PC-9 (cell line): ENCODE data around the gene BLOC1S4. TPM values are rescaled to one million over a fixed set of nuclear protein-coding genes. Genes with fewer than 3 reads are reported as not detected.
A peak's percentile ranks its signal among the peaks of the same experiment; 100 is the strongest.

Experiments used
- BruUV-seq: library from RNA; stranded (reverse); fragments of 400-500 nt; replicated peaks from 2 replicates; lab custom pipeline; 2021; lab: Mats Ljungman, UMichigan
- CTCF ChIA-PET: fragments of 300-600 bp; sonication (Branson Sonifier 250); formaldehyde crosslinking; loops from one replicate; lab custom pipeline; 2022; ENCODE audit warnings: antibody characterized with exemption; lab: Charles Lee
- POLR2A ChIA-PET: fragments of 300-600 bp; sonication (Branson Sonifier 250); formaldehyde crosslinking; loops from one replicate; lab custom pipeline; 2022; ENCODE audit warnings: antibody characterized with exemption; ENCODE audit not compliant: unreplicated experiment; lab: Charles Lee
- DNase-seq, 2 experiments: peaks; one replicate each; pipeline versions ENCODE4 v3.0.0 to v3.0.0-alpha.2; 2015 to 2022; ENCODE audit warnings: mixed read lengths in 1 of 2
- H2AFZ ChIP-seq: fragments of 200-600 bp; sonication (generic); 2 replicates; pipeline ENCODE4 v1.8.1; 2017; ENCODE audit warnings: antibody characterized with exemption
- H3F3A ChIP-seq: fragments of 200-600 bp; sonication (generic); 2 replicates; pipeline ENCODE4 v1.8.1; 2017; ENCODE audit warnings: antibody characterized with exemption, mild to moderate bottlenecking, low read depth; ENCODE audit not compliant: insufficient read depth
- H3K27ac ChIP-seq: fragments of 200-600 bp; sonication (generic); 2 replicates; pipeline ENCODE4 v1.6.1; 2016; ENCODE audit warnings: mixed run types
- H3K27me3 ChIP-seq: fragments of 200-600 bp; sonication (generic); 2 replicates; pipeline ENCODE4 v1.6.1; 2016; ENCODE audit warnings: low read depth, mixed run types; ENCODE audit not compliant: insufficient read depth
- H3K36me3 ChIP-seq: fragments of 200-600 bp; sonication (generic); 2 replicates; pipeline ENCODE4 v1.6.1; 2016; ENCODE audit warnings: low read depth, mixed run types
- H3K4me1 ChIP-seq: fragments of 200-600 bp; sonication (generic); replicated peaks from 2 replicates; pipeline ENCODE4 v1.6.1; 2016; ENCODE audit warnings: mixed run types; ENCODE audit not compliant: insufficient read depth
- H3K4me2 ChIP-seq: fragments of 200-600 bp; sonication (generic); 2 replicates; pipeline ENCODE4 v1.6.1; 2017; ENCODE audit warnings: mixed run types
- H3K4me3 ChIP-seq: fragments of 200-600 bp; sonication (generic); 2 replicates; pipeline ENCODE4 v1.6.1; 2016; ENCODE audit warnings: mixed run types
- H3K79me2 ChIP-seq: fragments of 200-600 bp; sonication (generic); 2 replicates; pipeline ENCODE4 v1.6.1; 2017; ENCODE audit warnings: low read depth, mixed run types
- H3K9me2 ChIP-seq: fragments of 200-600 bp; sonication (generic); 2 replicates; pipeline ENCODE4 v1.8.1; 2017; ENCODE audit warnings: mild to moderate bottlenecking; ENCODE audit not compliant: insufficient read depth
- H3K9me3 ChIP-seq: fragments of 200-600 bp; sonication (generic); 2 replicates; pipeline ENCODE4 v1.8.1; 2016; ENCODE audit warnings: low read depth; ENCODE audit not compliant: insufficient read depth
- H4K20me1 ChIP-seq: fragments of 200-600 bp; sonication (generic); 2 replicates; pipeline ENCODE4 v1.8.1; 2017; ENCODE audit not compliant: insufficient read depth
- EZH2 ChIP-seq: fragments of 200-600 bp; sonication (generic); IDR thresholded peaks from 2 replicates; pipeline ENCODE4 v1.8.0; 2017; ENCODE audit warnings: antibody characterized with exemption, low read depth
- intact Hi-C: fragments of 100-400 bp; cut with micrococcal nuclease; formaldehyde crosslinking; loops from one replicate; pipeline ENCODE4 v1.10.0; 2022; ENCODE audit not compliant: unreplicated experiment
- total RNA-seq: library from RNA; stranded (reverse); gene quantifications from 2 replicates; pipeline ENCODE4 v1.2.3, GENCODE V29; 2021
- TF ChIP-seq, protein P1 (sequence below): fragments of 200-600 bp; sonication (generic); conservative IDR thresholded peaks from 2 replicates; pipeline ENCODE4 v1.6.1; 2017; ENCODE audit warnings: mixed run types, antibody characterized with exemption, mild to moderate bottlenecking, moderate library complexity

Gene BLOC1S4
- total RNA-seq, 1 experiment from 2014 or later = 11.7 TPM

DNA sequence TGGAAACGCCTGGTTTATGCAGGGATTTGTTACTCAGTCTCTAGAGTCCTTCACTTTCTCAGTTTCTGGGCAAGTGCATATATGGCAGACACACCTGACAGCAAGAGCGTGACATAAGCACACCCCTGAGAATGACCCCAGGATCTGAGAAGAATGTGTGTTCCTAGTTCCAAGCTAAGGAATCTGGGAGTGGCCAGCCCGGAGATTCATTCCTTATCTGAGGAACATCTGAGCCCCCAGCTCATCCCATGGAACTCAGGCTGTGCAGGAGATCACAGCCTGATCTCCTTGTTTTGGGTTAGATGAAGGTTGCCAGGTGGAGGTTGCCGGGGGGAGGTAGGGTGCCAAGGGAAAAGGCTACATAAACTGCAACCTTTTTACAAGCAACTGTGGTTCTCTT is 42.8 kb downstream of the BLOC1S4 start:
- TF ChIP-seq, protein P1, sequence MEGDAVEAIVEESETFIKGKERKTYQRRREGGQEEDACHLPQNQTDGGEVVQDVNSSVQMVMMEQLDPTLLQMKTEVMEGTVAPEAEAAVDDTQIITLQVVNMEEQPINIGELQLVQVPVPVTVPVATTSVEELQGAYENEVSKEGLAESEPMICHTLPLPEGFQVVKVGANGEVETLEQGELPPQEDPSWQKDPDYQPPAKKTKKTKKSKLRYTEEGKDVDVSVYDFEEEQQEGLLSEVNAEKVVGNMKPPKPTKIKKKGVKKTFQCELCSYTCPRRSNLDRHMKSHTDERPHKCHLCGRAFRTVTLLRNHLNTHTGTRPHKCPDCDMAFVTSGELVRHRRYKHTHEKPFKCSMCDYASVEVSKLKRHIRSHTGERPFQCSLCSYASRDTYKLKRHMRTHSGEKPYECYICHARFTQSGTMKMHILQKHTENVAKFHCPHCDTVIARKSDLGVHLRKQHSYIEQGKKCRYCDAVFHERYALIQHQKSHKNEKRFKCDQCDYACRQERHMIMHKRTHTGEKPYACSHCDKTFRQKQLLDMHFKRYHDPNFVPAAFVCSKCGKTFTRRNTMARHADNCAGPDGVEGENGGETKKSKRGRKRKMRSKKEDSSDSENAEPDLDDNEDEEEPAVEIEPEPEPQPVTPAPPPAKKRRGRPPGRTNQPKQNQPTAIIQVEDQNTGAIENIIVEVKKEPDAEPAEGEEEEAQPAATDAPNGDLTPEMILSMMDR = no peak
- TF ChIP-seq EZH2 = no peak
- no peak overlapping the region for H2AFZ ChIP-seq
- peaks cover 39% of the 10 kb centered on the region for H3K4me1 ChIP-seq
- no TSS peak for BruUV-seq
- intact Hi-C loops = no loop called here
- no peak overlapping the region for H3K4me2 ChIP-seq
- no peak overlapping the region for H3K27ac ChIP-seq
- no peaks in the 10 kb centered on the region for H3K9me2 ChIP-seq
- DNase-seq = no peak
- H3K79me2 ChIP-seq = no peaks in the 10 kb centered on the region
- ChIA-PET POLR2A (interaction anchor here (0.6 kb wide), 1 partner anchor 10 kb away, joined by 3 read pairs; no protein-coding TSS in a partner anchor), CTCF (no interaction called here)
- H4K20me1 ChIP-seq = no peaks in the 10 kb centered on the region
- no peaks in the 10 kb centered on the region for H3K27me3 ChIP-seq
- H3K36me3 ChIP-seq = no peaks in the 10 kb centered on the region
- peaks cover 7% of the 10 kb centered on the region; the same call in 1 of the 2 replicates for H3F3A ChIP-seq
- no peaks in the 10 kb centered on the region for H3K9me3 ChIP-seq
- H3K4me3 ChIP-seq = no peak overlapping the region

DNA sequence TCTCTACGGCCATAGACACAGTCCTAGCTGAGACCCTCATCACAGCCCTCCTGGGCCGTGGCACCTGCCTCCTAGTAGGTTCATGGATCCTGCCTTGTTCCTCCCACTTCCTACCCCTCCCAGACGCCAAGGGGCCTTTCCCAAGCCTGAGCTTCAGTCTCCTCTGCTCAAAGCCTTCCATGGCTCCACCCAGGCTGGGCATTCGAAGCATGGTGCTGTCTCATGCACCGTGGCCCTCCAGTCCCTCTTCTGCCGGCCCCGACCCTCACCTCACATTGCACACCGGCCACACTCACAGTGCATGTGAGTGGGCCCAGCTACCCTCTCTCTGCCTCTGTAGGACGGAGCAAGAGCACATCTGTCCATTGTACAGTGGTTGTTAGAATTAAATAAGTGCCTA is 44.9 kb downstream of the BLOC1S4 start:
- Histone ChIP-seq H3K4me1 (peaks cover 30% of the 10 kb centered on the region), H3K4me3 (no peak overlapping the region), H3K36me3 (no peaks in the 10 kb centered on the region), H3F3A (peaks cover 7% of the 10 kb centered on the region; the same call in 1 of the 2 replicates), H2AFZ (no peak overlapping the region), H3K27ac (no peak overlapping the region), H4K20me1 (no peaks in the 10 kb centered on the region), H3K9me3 (no peaks in the 10 kb centered on the region), H3K4me2 (no peak overlapping the region), H3K27me3 (no peaks in the 10 kb centered on the region), H3K79me2 (no peaks in the 10 kb centered on the region), H3K9me2 (no peaks in the 10 kb centered on the region)
- BruUV-seq = no TSS peak
- CTCF ChIA-PET = no interaction called here
- DNase-seq = no peak
- intact Hi-C loops = no loop called here
- POLR2A ChIA-PET = no interaction called here
- TF ChIP-seq EZH2 = no peak
- TF ChIP-seq, protein P1 = no peak

DNA sequence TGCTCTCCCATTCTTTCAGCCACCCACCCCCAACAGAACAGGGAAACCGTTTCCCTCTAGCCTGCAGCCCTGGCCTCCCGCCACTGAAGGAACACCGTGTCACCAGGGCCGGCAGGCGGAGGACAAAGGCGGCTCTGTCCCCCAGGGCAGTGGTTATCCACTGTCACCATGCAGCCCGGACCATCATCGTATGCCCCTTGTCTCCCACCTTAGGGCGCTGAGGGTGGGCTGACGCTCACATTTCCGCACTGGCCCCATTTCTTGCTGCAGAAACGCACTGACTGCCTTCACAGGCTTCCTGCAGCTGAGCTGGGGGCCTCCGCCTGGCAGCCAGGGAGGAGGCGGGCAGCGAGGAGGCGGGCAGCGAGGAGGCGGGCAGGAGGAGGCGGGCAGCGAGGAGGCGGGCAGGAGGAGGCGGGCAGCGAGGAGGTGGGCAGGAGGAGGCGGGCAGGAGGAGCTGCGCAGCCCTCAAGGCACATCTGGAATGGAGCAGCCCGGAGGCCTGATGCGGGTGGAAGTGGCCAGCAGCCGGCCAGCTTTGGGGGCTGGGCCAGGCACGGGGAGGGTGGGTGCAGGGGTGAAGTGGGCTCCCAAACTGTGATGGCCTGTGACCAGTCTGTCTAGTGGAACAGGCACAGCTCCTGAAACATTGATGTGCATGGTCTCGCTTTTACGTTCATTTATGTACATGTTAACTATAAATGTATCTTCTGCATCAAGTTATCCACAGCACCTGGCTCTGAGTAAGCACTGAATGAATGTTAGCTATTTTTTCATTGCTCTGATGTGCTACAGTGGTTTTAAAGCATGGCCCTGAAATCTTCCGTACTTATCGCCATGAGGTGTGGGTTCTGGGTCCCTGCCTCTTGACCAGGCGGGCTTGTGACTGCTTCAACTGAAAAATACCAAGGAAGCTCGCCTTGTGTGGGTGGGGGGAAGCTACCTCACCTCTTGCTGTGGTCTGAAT is 46.0 kb downstream of the BLOC1S4 start:
- Histone ChIP-seq H3K79me2 (no peaks in the 10 kb centered on the region), H3K9me2 (no peaks in the 10 kb centered on the region), H4K20me1 (no peaks in the 10 kb centered on the region), H3K27me3 (no peaks in the 10 kb centered on the region), H3K9me3 (no peaks in the 10 kb centered on the region), H3K27ac (no peak overlapping the region), H3K4me3 (no peak overlapping the region), H3F3A (peaks cover 7% of the 10 kb centered on the region; the same call in 1 of the 2 replicates), H2AFZ (no peak overlapping the region), H3K4me2 (no peak overlapping the region), H3K4me1 (peaks cover 39% of the 10 kb centered on the region), H3K36me3 (no peaks in the 10 kb centered on the region)
- POLR2A ChIA-PET = interaction anchor here (0.6 to 0.9 kb wide), 2 partner anchors 50 to 88 kb away, joined by 3 to 6 read pairs; a partner anchor contains a TSS
- TF ChIP-seq, protein P1 = no peak
- no peak for TF ChIP-seq EZH2
- intact Hi-C loops = no loop called here
- DNase-seq = peak in 1 of 2 experiments; percentile 16
- no TSS peak for BruUV-seq
- CTCF ChIA-PET = no interaction called here
